Left lung (tissue), 10 donors: ENCODE data around the gene ASTN2. TPM values are rescaled to one million over a fixed set of nuclear protein-coding genes. Genes with fewer than 3 reads are reported as not detected.

Source experiments
- ATAC-seq: fragments of 200-7000 bp; cut with Tn5 transposase; one replicate; pipeline ENCODE4 v1.9.1; 2020; ENCODE audit warnings: moderate library complexity
- DNase-seq, 4 donors: peaks; one replicate each; pipeline ENCODE4 v3.0.0-alpha.2; 2013 to 2020
- H3K27ac ChIP-seq, 2 donors: fragments of 200-600 bp; sonication (generic) in 1 of 2; one replicate each; pipeline versions ENCODE4 v1.5.0 to v1.8.0; 2020 to 2021
- H3K27me3 ChIP-seq, 2 donors: fragments of 200-600 bp; sonication (generic) in 1 of 2; one replicate each; pipeline versions ENCODE4 v1.5.0 to v1.8.0; 2020 to 2021
- H3K36me3 ChIP-seq, 2 donors: fragments of 200-600 bp; sonication (generic) in 1 of 2; one replicate each; pipeline versions ENCODE4 v1.5.0 to v1.8.0; 2020 to 2021
- H3K4me1 ChIP-seq, 2 donors: fragments of 200-600 bp; one replicate each; pipeline ENCODE4 v1.8.0; 2021
- H3K4me3 ChIP-seq, 2 donors: fragments of 200-600 bp; sonication (generic) in 1 of 2; one replicate each; pipeline versions ENCODE4 v1.5.0 to v1.8.0; 2020 to 2021; ENCODE audit warnings: mild to moderate bottlenecking in 1 of 2
- H3K9me3 ChIP-seq, 2 donors: fragments of 200-600 bp; sonication (generic) in 1 of 2; one replicate each; pipeline versions ENCODE4 v1.5.0 to v1.8.0; 2020 to 2021
- CTCF ChIP-seq, 2 donors: fragments of 200-600 bp; sonication (generic) in 1 of 2; IDR thresholded peaks; one replicate each; pipeline versions ENCODE4 v1.5.0 to v1.8.0; 2021; ENCODE audit warnings: antibody characterized with exemption in 2 of 2
- intact Hi-C, 2 donors: fragments of 100-400 bp; cut with DNase I; formaldehyde crosslinking; loops; one replicate each; pipeline versions ENCODE4 v1.11.2 to v1.14.2; 2022
- polyA plus RNA-seq, 6 donors: library from polyadenylated mRNA; unstranded; fragments of 120-200 nt; gene quantifications; one replicate each; pipeline ENCODE4 v1.2.1, GENCODE V29; 2013; ENCODE audit not compliant: insufficient read length in 6 of 6
- total RNA-seq, 2 donors: library from RNA; stranded (reverse); fragmentation: NEBNext Ultra II Directional; extraction: Animal tissue kit (Norgen Biotek cat#: 25700); gene quantifications; one replicate each; pipeline ENCODE4 v1.2.1, GENCODE V29; 2021
- donor health status: DM: no; HTN: yes; CAD: no.
- donor health status: DM: no; HTN: no; CAD: no.

The ASTN2 gene
- total and polyA plus RNA-seq, 8 donors: 3.1 to 5.5 (median 4.5) TPM

GRCh38 chr9:116442528-116442927 lies 972.3 kb downstream of the ASTN2 start:
- Histone ChIP-seq H3K36me3 (no peaks in the 10 kb centered on the region), H3K27ac (no peak overlapping the region), H3K9me3 (no peaks in the 10 kb centered on the region), H3K4me3 (no peak overlapping the region), H3K27me3 (no peaks in the 10 kb centered on the region), H3K4me1 (no peaks in the 10 kb centered on the region)
- no peak for ATAC-seq
- no peak for TF ChIP-seq CTCF (IDR thresholded peaks at IDR 0.05)
- intact Hi-C loops: no loop called here
- DNase-seq: no peak

GRCh38 chr9:116437411-116438370 lies 977.2 kb downstream of the ASTN2 start:
- Histone ChIP-seq H3K27me3 (no peaks in the 10 kb centered on the region), H3K4me1 (no peaks in the 10 kb centered on the region), H3K9me3 (no peaks in the 10 kb centered on the region), H3K27ac (no peak overlapping the region), H3K4me3 (no peak overlapping the region), H3K36me3 (no peaks in the 10 kb centered on the region)
- ATAC-seq (no peak), DNase-seq (no peak)
- intact Hi-C loops: no loop called here
- TF ChIP-seq CTCF (IDR thresholded peaks at IDR 0.05): no peak

- Histone ChIP-seq H3K4me3 (no peak overlapping the region), H3K27me3 (no peaks in the 10 kb centered on the region), H3K9me3 (no peaks in the 10 kb centered on the region), H3K27ac (no peak overlapping the region), H3K4me1 (no peaks in the 10 kb centered on the region), H3K36me3 (no peaks in the 10 kb centered on the region)
- ATAC-seq: no peak
- no peak for DNase-seq
- intact Hi-C loops: no loop called here
- TF ChIP-seq CTCF (IDR thresholded peaks at IDR 0.05): no peak
Observed at GRCh38 chr9:116436121-116436520, 978.7 kb downstream of the ASTN2 start.

- Histone ChIP-seq H3K4me1 (no peaks in the 10 kb centered on the region), H3K27ac (no peak overlapping the region), H3K4me3 (no peak overlapping the region), H3K9me3 (no peaks in the 10 kb centered on the region), H3K36me3 (no peaks in the 10 kb centered on the region), H3K27me3 (no peaks in the 10 kb centered on the region)
- DNase-seq: no peak
- ATAC-seq: no peak
- intact Hi-C loops: no loop called here
- TF ChIP-seq CTCF (IDR thresholded peaks at IDR 0.05): no peak
Observed at GRCh38 chr9:116435706-116436105, 979.2 kb downstream of the ASTN2 start.

GRCh38 chr9:116434314-116434713 lies 980.5 kb downstream of the ASTN2 start:
- no peak for TF ChIP-seq CTCF (IDR thresholded peaks at IDR 0.05)
- intact Hi-C loops: no loop called here
- no peak for ATAC-seq
- Histone ChIP-seq H3K36me3 (no peaks in the 10 kb centered on the region), H3K4me3 (no peak overlapping the region), H3K27me3 (no peaks in the 10 kb centered on the region), H3K4me1 (no peaks in the 10 kb centered on the region), H3K27ac (no peak overlapping the region), H3K9me3 (no peaks in the 10 kb centered on the region)
- DNase-seq: no peak
